Esophagus (tissue), 2 donors: ENCODE measurements around the gene NAA16. TPM values are rescaled to one million over a fixed set of nuclear protein-coding genes. Genes with fewer than 3 reads are reported as not detected.

Experiments used
- H3K27ac ChIP-seq, 2 donors: one replicate each; pipeline ENCODE4 v1.5.1; 2013; ENCODE audit warnings: low read depth in 2 of 2, mild to moderate bottlenecking in 2 of 2, inconsistent platforms in 1 of 2, low read length in 1 of 2, moderate library complexity in 1 of 2
- H3K27me3 ChIP-seq, 2 donors: one replicate each; pipeline ENCODE4 v1.6.1; 2013; ENCODE audit warnings: low read length in 2 of 2, control low read depth in 1 of 2, mild to moderate bottlenecking in 1 of 2; ENCODE audit not compliant: insufficient read depth in 2 of 2, control insufficient read depth in 1 of 2
- H3K36me3 ChIP-seq, 2 donors: one replicate each; pipeline ENCODE4 v1.6.1; 2013; ENCODE audit warnings: low read length in 1 of 2; ENCODE audit not compliant: control insufficient read depth in 2 of 2, insufficient read depth in 2 of 2
- H3K4me1 ChIP-seq, 2 donors: one replicate each; pipeline ENCODE4 v1.6.1; 2013; ENCODE audit warnings: low read length in 1 of 2; ENCODE audit not compliant: control insufficient read depth in 2 of 2, insufficient read depth in 2 of 2
- H3K4me3 ChIP-seq, 2 donors: one replicate each; pipeline ENCODE4 v1.5.1; 2013; ENCODE audit warnings: low read length in 2 of 2, mild to moderate bottlenecking in 2 of 2, low read depth in 1 of 2, moderate library complexity in 1 of 2
- H3K9me3 ChIP-seq, 2 donors: one replicate each; pipeline ENCODE4 v1.6.1; 2013; ENCODE audit warnings: mild to moderate bottlenecking in 2 of 2, low read depth in 1 of 2, low read length in 1 of 2, moderate library complexity in 1 of 2; ENCODE audit not compliant: control insufficient read depth in 2 of 2, insufficient read depth in 1 of 2
- WGBS, 2 donors: extraction: QIAGEN DNeasy Blood & Tissue Kit; methylation state at CpG; one replicate each; pipeline ENCODE4 v1.1.7; 2013; 5-methylcytosine and 5-hydroxymethylcytosine counted together
- polyA plus RNA-seq, 2 donors: library from polyadenylated mRNA; stranded (reverse); fragments of 200-250 nt; gene quantifications; one replicate each; pipeline ENCODE4 v1.2.3, GENCODE V29; 2013
- donor health status: healthy with polysubstance abuse.
- donor health status: Bipolar disorder and iron deficiency.

Gene NAA16
- polyA plus RNA-seq, 2 donors: 6.6 to 9.3 TPM

DNA sequence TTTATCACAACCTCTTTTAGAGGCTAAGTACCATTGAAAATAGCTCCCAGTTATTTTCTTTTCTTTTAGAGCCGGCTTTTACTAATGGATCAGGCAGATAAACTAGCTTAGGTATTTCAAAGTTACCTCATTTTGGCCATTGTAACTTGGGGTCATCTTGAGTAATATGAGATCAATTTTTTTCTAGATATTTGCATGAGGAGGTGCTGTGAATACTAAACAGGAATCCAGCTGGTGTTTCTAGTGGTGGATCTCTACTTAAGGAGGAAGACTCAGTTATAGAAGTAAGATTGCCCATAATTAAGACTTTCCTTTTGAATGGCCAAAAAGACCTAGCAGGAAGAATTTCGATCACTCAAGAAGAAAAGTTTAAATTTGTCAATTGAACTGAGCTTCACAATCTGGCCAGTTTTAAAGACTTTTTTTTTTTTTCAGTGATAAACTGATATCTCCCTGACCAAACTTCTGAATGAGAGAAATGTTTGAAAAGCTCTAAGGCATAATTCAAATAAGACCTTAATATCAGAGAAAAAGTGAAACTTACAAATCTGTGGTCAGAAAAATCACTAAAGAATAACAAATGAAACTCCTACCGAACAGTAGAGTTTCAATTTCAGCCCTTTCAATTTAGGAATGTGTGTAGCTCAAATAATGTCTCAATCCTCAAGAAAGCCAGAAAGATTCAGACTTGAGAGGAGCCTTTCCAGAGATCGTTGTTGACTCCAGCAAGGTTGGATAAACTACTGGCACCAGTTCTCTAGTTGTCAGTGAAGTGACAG is 11.6 kb upstream of the NAA16 start:
- H3K4me3 ChIP-seq: no peak overlapping the region
- no peaks in the 10 kb centered on the region for H3K9me3 ChIP-seq
- no peaks in the 10 kb centered on the region for H3K36me3 ChIP-seq
- no peak overlapping the region for H3K27ac ChIP-seq
- no peaks in the 10 kb centered on the region for H3K4me1 ChIP-seq
- H3K27me3 ChIP-seq: no peaks in the 10 kb centered on the region
- 86 to 88% methylated on average over 4 of the region's 4 CpGs for WGBS, 2 donors

DNA sequence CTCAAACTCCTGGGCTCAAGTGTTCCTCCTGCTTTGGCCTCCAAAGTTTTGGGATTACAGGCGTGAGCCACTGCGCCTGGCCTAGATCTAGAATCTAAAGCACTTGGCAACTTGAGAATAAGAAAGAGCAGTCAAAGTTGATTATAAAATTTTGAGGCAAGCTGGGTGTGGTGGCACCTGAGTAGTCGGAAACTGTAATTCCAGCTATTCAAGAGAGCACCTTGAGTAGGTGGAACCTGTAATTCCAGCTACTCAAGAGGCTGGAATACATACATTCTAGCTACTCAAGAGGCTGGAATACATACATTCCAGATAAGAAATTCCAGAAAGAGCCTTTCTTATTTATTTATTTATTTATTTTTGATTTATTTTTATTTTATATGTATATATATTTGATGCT is 8.3 kb upstream of the NAA16 start:
- H3K4me1 ChIP-seq: no peaks in the 10 kb centered on the region
- no peaks in the 10 kb centered on the region for H3K27me3 ChIP-seq
- no peaks in the 10 kb centered on the region for H3K36me3 ChIP-seq
- H3K4me3 ChIP-seq: no peak overlapping the region
- no peak overlapping the region for H3K27ac ChIP-seq
- no peaks in the 10 kb centered on the region for H3K9me3 ChIP-seq
- 79 to 84% methylated on average over 3 of the region's 3 CpGs for WGBS, 2 donors

DNA sequence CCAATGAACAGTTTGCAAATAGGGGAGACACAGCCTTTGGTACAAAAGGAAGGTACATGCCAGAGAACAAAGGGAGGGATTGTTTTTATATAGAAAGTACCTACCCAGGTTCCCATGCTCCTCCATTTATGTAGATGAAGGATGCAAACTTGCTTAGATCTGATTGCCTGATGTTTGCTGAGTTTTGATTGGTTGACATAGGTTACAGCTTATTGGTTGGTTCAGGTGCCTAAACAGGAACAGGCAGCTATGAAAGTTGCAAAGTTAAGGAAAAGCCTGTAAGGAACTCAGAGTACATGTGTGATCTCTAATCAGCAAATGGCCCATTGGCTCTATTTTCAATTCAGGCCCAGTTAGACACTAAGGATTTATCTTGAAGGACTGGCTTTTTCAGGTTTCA is 6.5 kb upstream of the NAA16 start:
- no peaks in the 10 kb centered on the region for H3K4me1 ChIP-seq
- no peaks in the 10 kb centered on the region for H3K36me3 ChIP-seq
- no peak overlapping the region for H3K4me3 ChIP-seq
- no peak overlapping the region for H3K27ac ChIP-seq
- H3K9me3 ChIP-seq: no peaks in the 10 kb centered on the region
- H3K27me3 ChIP-seq: no peaks in the 10 kb centered on the region

DNA sequence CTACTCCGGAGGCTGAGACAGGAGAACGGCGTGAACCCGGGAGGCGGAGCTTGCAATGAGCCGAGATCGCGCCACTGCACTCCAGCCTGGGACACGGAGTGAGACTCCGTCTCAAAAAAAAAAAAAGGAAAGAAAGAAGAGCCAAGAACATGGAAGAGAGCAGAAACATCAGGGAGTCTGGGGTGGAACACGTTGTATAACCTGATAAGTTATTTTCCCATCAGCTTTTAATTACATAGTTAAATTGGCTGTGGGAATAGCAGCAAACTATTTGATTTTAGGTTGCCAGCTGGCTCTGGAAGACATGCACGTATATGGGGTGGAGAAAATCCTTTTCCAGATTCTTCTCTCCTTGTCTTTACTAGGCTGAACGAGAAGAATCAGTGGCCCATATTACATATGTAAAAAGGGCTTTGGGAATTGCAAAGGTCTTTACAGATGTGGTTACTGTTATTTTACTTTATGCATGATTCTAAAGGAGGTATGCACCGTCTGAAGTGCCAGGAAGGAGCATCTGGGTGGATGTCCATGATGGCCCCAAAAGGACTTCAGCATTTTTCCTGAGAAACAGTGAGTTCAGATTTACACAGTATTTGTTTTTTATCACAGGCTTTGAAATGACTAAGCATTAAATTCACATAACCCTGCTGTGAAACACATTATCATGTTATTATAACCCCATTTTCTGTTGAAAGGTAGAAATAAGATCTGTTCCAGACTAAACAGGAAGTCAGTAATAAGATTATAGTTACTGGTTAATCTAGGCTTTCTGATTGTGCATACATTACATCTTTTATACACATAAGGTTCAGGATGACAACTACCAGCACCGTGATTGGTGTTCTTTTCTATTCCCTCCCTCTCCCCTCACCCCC is 4.6 kb upstream of the NAA16 start:
- Histone ChIP-seq H3K27me3 (no peaks in the 10 kb centered on the region), H3K27ac (no peak overlapping the region), H3K36me3 (no peaks in the 10 kb centered on the region), H3K4me1 (no peaks in the 10 kb centered on the region), H3K9me3 (no peaks in the 10 kb centered on the region), H3K4me3 (no peak overlapping the region)
- 74 to 76% methylated on average over 15 of the region's 15 CpGs for WGBS, 2 donors

DNA sequence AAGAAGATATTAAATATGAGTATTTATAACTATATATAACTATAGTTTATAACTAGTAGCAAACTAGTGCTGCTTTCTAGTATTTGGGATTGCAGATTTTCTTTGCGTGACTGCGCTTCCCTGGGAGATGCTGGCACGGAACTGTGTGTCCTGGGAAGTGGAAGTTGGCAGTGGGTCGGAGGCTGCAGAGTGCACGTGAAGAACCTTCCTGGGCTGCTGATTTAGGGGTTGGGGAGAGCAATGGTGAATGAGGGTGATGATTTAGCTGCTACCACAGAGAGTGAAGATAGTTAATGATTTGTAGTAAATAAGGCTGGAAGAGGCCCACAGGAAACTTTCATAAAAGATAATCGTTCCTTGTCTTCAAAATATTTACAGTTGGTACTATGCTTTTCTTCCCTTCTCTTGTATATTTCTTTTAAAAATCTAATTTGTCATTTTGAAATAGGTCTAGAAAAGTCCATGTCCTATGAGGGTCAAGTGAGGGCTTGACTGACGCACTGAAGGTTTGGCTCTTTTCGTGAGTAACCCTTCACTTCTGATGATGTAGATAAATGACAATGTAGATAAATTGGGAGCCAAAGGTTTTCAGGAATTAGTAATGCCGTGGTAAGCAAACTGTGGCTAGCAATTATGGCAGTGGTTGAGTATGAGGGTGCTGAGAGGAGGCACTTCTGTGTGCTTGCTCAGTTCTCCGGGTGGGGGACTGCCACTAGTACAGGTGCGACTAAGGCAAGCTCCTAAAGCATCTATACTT is 3.0 kb upstream of the NAA16 start:
- Histone ChIP-seq H3K27ac (no peak overlapping the region), H3K36me3 (no peaks in the 10 kb centered on the region), H3K27me3 (no peaks in the 10 kb centered on the region), H3K4me1 (no peaks in the 10 kb centered on the region), H3K4me3 (no peak overlapping the region), H3K9me3 (no peaks in the 10 kb centered on the region)
- 80 to 84% methylated on average over 11 of the region's 11 CpGs for WGBS, 2 donors

DNA sequence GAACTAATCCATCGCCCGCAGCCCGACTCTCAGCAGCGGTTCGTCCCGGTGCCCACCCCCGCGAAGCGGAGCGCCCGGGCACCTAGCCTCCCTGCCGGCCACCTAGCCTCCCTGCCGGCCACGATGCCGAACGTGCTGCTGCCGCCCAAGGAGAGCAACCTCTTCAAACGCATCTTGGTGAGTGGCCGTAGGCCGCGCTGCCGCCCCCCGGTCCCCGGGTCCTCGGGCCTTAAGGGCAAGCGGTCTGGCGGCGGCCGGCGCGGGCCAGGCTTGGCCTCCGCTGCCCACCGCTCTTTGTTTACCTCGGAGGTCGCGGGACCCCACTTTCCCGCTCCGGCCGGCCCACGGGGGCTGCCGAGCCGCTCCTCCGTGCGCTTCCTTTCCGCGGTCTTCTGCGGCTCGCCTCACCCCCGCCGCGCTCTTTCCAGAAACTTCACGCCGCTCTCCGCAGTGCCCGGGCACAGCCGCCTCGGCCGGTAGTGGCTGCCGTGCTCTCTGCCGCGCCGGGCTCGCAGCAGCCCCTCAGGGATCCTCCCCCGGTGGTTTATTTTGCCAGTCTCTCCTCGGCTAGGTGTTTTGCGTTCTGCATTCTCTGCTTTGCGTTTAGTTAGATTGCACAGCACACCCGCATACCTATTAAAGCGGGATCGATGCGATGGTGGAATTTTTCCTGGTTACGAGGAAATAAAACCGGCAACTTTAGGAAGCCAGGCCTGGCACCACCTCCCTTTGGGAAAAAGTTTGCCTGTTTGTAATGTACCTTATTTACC is 524 bp downstream of the NAA16 start:
- Histone ChIP-seq H3K4me1 (peaks cover 0 to 3% of the 10 kb centered on the region in 2 donors), H3K27me3 (no peaks in the 10 kb centered on the region), H3K4me3 (peak overlapping the region; percentile 89 to 92), H3K36me3 (no peaks in the 10 kb centered on the region), H3K27ac (peak overlapping the region; percentile 85 to 96), H3K9me3 (no peaks in the 10 kb centered on the region)
- WGBS, 2 donors: 0 to 1% methylated on average over 72 to 73 of the region's 73 CpGs

DNA sequence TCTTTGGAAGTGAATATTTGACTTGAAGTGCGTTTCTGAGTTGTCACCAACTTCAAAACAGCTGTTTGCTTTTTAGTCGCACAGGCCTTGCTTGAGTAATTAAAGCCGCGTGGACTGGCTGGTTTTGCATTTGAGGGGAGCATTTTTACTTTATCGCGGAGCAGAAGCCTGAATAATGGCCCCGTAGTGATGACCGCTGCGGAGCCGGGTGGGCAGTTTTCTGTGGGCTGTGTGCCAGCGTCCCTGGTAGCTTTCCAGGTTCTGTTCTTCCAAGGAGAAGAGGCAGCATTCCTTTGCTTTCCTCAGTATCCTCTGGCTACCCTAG is 1.1 kb downstream of the NAA16 start:
- Histone ChIP-seq H3K9me3 (no peaks in the 10 kb centered on the region), H3K36me3 (no peaks in the 10 kb centered on the region), H3K27me3 (no peaks in the 10 kb centered on the region), H3K27ac (peak overlapping the region; percentile 85 to 96), H3K4me3 (peak overlapping the region; percentile 89 to 92), H3K4me1 (peaks cover 0 to 3% of the 10 kb centered on the region in 2 donors)
- 0 to 1% methylated on average over 11 of the region's 11 CpGs for WGBS, 2 donors

DNA sequence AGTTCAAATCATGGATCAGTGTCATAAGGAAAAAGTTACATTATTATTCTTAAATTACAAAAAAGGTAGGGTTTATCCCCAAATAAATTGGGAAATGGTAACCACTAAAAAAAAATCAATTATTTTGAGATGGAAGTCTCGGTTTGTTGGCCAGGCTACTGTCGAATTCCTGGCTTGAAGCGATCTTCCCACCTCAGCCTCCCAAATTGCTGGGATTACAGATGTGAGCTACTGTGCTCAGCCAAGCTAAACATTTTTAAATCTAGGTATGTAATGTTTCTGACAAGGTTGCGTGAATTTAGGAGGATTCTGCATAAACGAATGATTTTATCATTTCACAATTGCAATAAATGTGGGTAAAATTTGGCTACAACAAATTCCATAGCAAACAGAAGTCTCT is 2.0 kb downstream of the NAA16 start:
- Histone ChIP-seq H3K27ac (no peak overlapping the region), H3K36me3 (no peaks in the 10 kb centered on the region), H3K4me3 (no peak overlapping the region), H3K27me3 (no peaks in the 10 kb centered on the region), H3K4me1 (peaks cover 0 to 3% of the 10 kb centered on the region in 2 donors), H3K9me3 (no peaks in the 10 kb centered on the region)
- WGBS, 2 donors: 35 to 40% methylated on average over 5 of the region's 5 CpGs

DNA sequence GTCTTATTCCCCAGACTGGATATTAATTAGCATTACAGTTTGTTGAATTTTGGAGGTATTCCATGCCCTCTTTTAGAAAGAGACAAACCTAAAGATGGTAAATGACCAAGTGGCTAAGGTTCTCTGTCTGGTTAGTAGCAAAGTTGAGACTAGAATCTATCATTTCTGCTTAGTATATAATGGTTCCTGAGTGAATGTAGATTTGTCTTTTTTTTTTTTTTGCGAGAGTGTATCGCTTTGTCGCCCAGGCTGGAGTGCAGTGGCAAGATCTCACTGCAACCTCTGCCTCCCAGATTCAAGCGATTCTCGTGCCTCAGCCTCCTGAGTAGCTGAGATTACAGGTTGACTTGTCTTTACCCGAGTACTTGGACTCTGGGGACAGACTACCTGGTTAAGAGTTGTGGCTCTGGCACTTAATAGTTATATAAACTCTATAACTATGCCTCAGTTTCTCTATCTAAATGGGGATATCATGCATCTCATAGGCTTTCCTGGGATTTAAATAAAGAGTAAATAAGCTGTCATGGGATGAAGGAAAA is 2.7 kb downstream of the NAA16 start:
- H3K27me3 ChIP-seq: no peaks in the 10 kb centered on the region
- no peaks in the 10 kb centered on the region for H3K9me3 ChIP-seq
- 68 to 73% methylated on average over 6 of the region's 6 CpGs for WGBS, 2 donors
- H3K4me3 ChIP-seq: no peak overlapping the region
- no peaks in the 10 kb centered on the region for H3K36me3 ChIP-seq
- H3K4me1 ChIP-seq: peaks cover 0 to 3% of the 10 kb centered on the region in 2 donors
- no peak overlapping the region for H3K27ac ChIP-seq
